Colonic mucosa (tissue), 4 donors: ENCODE results near the gene WWOX. TPM values are rescaled to one million over a fixed set of nuclear protein-coding genes. Genes with fewer than 3 reads are reported as not detected.

Experiments used
- DNase-seq: peaks from one replicate; pipeline ENCODE4 v3.0.0-alpha.2; 2020
- H3K27ac ChIP-seq: fragments of 200-600 bp; one replicate; pipeline ENCODE4 v1.8.0; 2021
- H3K27me3 ChIP-seq: fragments of 200-600 bp; one replicate; pipeline ENCODE4 v1.8.0; 2021
- H3K36me3 ChIP-seq: fragments of 200-600 bp; one replicate; pipeline ENCODE4 v1.8.0; 2021
- H3K4me1 ChIP-seq: fragments of 200-600 bp; one replicate; pipeline ENCODE4 v1.8.0; 2021; ENCODE audit warnings: mild to moderate bottlenecking
- H3K4me3 ChIP-seq: fragments of 200-600 bp; one replicate; pipeline ENCODE4 v1.8.0; 2021
- H3K9ac ChIP-seq, 2 donors: one replicate each; pipeline ENCODE4 v1.7.0; 2013; ENCODE audit warnings: control low read depth in 2 of 2, low read depth in 2 of 2, low read length in 2 of 2
- H3K9me3 ChIP-seq: fragments of 200-600 bp; one replicate; pipeline ENCODE4 v1.8.0; 2021
- CTCF ChIP-seq: fragments of 200-600 bp; IDR thresholded peaks from one replicate; pipeline ENCODE4 v1.8.0; 2022; ENCODE audit warnings: antibody characterized with exemption, mild to moderate bottlenecking
- intact Hi-C: fragments of 100-400 bp; cut with DNase I; formaldehyde crosslinking; loops from one replicate; pipeline ENCODE4 v1.14.1; 2022
- total RNA-seq, 2 donors: library from RNA; stranded (reverse); fragmentation: NEBNext Ultra II Directional in 1 of 2; extraction: Animal tissue kit (Norgen Biotek cat#: 25700) in 1 of 2; gene quantifications; one replicate each; pipeline ENCODE4 v1.2.1, GENCODE V29; 2021
- donor health status: healthy.
- donor health status: DM: no; HTN: no; CAD: no.
- donor health status: DM: no; HTN: no; CAD: no.

Gene WWOX
- total RNA-seq, 2 donors from 2014 or later, result 7.2 to 11.0 TPM

DNA sequence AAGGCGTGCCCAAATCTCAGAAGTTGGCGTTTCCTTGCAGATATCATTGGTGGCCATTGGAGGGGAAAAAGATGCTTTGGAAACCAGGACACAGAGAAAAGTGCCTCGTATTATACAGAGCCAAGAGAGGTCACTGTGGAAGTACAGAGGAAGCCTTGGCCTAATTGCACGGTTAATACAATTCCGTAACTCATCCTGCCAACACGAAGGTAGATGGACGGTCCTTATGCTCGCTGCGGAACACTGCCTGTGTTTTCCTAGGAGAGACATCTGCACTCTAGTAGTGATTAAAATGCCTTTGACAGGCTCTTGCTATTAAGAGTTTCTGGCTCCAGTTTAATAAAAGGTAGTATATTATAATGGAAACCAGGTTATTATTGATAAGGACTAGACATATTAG is 536.4 kb downstream of the WWOX start:
- intact Hi-C loops, result no loop called here
- Histone ChIP-seq H3K9ac (no peak overlapping the region), H3K4me3 (no peak overlapping the region), H3K4me1 (no peaks in the 10 kb centered on the region), H3K9me3 (no peaks in the 10 kb centered on the region), H3K27me3 (no peaks in the 10 kb centered on the region), H3K27ac (no peak overlapping the region), H3K36me3 (no peaks in the 10 kb centered on the region)
- TF ChIP-seq CTCF, result no peak
- DNase-seq, result no peak

GRCh38 chr16:78638371-78638770 is 538.9 kb downstream of the WWOX start:
- no peak overlapping the region for H3K27ac ChIP-seq
- no peak overlapping the region for H3K9ac ChIP-seq
- no peaks in the 10 kb centered on the region for H3K4me1 ChIP-seq
- H3K36me3 ChIP-seq, result no peaks in the 10 kb centered on the region
- no peak for TF ChIP-seq CTCF
- intact Hi-C loops, result no loop called here
- DNase-seq, result no peak
- H3K9me3 ChIP-seq, result no peaks in the 10 kb centered on the region
- no peaks in the 10 kb centered on the region for H3K27me3 ChIP-seq
- no peak overlapping the region for H3K4me3 ChIP-seq

- no peak for TF ChIP-seq CTCF
- H3K4me1 ChIP-seq, result no peaks in the 10 kb centered on the region
- no peak for DNase-seq
- no peaks in the 10 kb centered on the region for H3K36me3 ChIP-seq
- H3K27me3 ChIP-seq, result no peaks in the 10 kb centered on the region
- no peak overlapping the region for H3K27ac ChIP-seq
- no peak overlapping the region for H3K9ac ChIP-seq
- no peaks in the 10 kb centered on the region for H3K9me3 ChIP-seq
- no peak overlapping the region for H3K4me3 ChIP-seq
- intact Hi-C loops, result no loop called here
These were observed 540.3 kb downstream of the WWOX start for GRCh38 chr16:78639775-78640174.

DNA sequence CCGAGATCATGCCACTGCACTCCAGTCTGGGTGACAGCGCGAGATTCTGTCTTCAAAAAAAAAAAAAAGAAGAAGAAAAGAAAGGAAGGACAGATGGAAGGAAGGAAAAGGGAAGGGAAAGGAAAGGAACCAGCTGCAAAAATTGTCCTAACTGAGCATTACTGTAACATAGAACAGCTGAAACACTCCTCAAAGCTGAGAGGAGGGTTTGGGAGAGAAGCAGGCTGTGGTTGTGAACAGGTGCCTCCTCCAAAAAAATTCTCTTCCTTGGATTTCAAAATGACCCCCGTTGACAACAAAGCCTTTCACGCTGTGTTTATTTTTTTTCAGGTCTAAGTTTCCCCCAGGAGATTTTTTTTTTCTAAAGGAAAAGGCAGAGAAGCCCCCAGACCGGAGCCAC is 541.4 kb downstream of the WWOX start:
- no peak for TF ChIP-seq CTCF
- Histone ChIP-seq H3K36me3 (no peaks in the 10 kb centered on the region), H3K4me3 (no peak overlapping the region), H3K27me3 (no peaks in the 10 kb centered on the region), H3K4me1 (no peaks in the 10 kb centered on the region), H3K27ac (no peak overlapping the region), H3K9ac (no peak overlapping the region), H3K9me3 (no peaks in the 10 kb centered on the region)
- intact Hi-C loops, result no loop called here
- DNase-seq, result no peak

DNA sequence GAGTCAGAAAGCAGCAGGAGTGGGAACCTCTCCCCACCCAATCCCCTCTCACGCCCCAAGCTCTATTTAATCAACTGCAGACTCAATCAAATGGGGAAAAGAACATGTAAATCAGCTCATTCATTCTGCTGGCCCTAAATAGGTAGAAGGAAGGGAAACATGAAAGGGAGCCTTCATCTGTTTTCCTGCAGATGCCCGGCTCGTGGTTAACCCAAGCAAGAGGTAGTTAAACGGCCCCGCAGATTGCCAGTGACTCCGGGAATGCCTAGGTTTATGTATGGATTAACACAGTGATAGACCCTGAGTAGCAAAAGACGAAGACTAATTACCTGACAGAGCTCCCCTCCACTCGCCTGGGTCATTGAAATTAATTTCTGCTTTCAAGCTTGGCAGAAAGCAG is 542.0 kb downstream of the WWOX start:
- DNase-seq, result no peak
- Histone ChIP-seq H3K36me3 (no peaks in the 10 kb centered on the region), H3K27ac (no peak overlapping the region), H3K4me1 (no peaks in the 10 kb centered on the region), H3K27me3 (no peaks in the 10 kb centered on the region), H3K4me3 (no peak overlapping the region), H3K9ac (no peak overlapping the region), H3K9me3 (no peaks in the 10 kb centered on the region)
- no peak for TF ChIP-seq CTCF
- intact Hi-C loops, result no loop called here
